Glutamatergic neuron (in vitro differentiated cells): ENCODE data around the gene LHFPL3. TPM values are rescaled to one million over a fixed set of nuclear protein-coding genes. Genes with fewer than 3 reads are reported as not detected.

Experiments used
- DNase-seq: peaks from one replicate; pipeline ENCODE4 v3.0.0; 2022
- H3K27ac Mint-ChIP-seq: one replicate; pipeline ENCODE4 v1.8.0; 2020; ENCODE audit warnings: mild to moderate bottlenecking, mixed read lengths, inconsistent platforms; ENCODE audit not compliant: unreplicated experiment
- H3K27me3 Mint-ChIP-seq: one replicate; pipeline ENCODE4 v1.8.0; 2020; ENCODE audit warnings: mild to moderate bottlenecking, moderate library complexity, mixed read lengths, inconsistent platforms; ENCODE audit not compliant: unreplicated experiment
- H3K36me3 Mint-ChIP-seq: one replicate; pipeline ENCODE4 v1.8.0; 2020; ENCODE audit warnings: mild to moderate bottlenecking, mixed read lengths, inconsistent platforms; ENCODE audit not compliant: unreplicated experiment
- H3K4me1 Mint-ChIP-seq: one replicate; pipeline ENCODE4 v1.8.0; 2020; ENCODE audit warnings: mild to moderate bottlenecking, low read depth, mixed read lengths, inconsistent platforms; ENCODE audit not compliant: unreplicated experiment
- H3K4me3 Mint-ChIP-seq: one replicate; pipeline ENCODE4 v1.8.0; 2020; ENCODE audit warnings: mild to moderate bottlenecking, mixed read lengths, inconsistent platforms; ENCODE audit not compliant: unreplicated experiment
- H3K9me3 Mint-ChIP-seq: one replicate; pipeline ENCODE4 v1.8.0; 2020; ENCODE audit warnings: mild to moderate bottlenecking, moderate library complexity, mixed read lengths, inconsistent platforms; ENCODE audit not compliant: unreplicated experiment
- CTCF ChIP-seq: fragments of 200-600 bp; sonication (generic); IDR thresholded peaks from one replicate; pipeline ENCODE4 v1.5.0; 2021; ENCODE audit not compliant: partially characterized antibody, unreplicated experiment
- total RNA-seq: library from RNA; stranded (reverse); fragmentation: NEBNext Ultra II Directional; extraction: Animal tissue kit (Norgen Biotek cat#: 25700); gene quantifications from one replicate; pipeline ENCODE4 v1.2.1, GENCODE V29; 2021; ENCODE audit not compliant: unreplicated experiment

The LHFPL3 gene
- total RNA-seq, 1 donor from 2014 or later: not detected

GRCh38 chr7:104855861-104856260 lies 527.5 kb downstream of the LHFPL3 start:
- Mint-ChIP-seq H3K27me3 (peaks cover 6% of the 10 kb centered on the region), H3K27ac (no peak overlapping the region), H3K9me3 (peaks cover 1% of the 10 kb centered on the region), H3K4me1 (peaks cover 2% of the 10 kb centered on the region), H3K4me3 (no peak overlapping the region), H3K36me3 (no peaks in the 10 kb centered on the region)
- TF ChIP-seq CTCF: no peak
- no peak for DNase-seq

GRCh38 chr7:104857458-104858425 lies 529.3 kb downstream of the LHFPL3 start:
- H3K36me3 Mint-ChIP-seq: no peaks in the 10 kb centered on the region
- no peak for TF ChIP-seq CTCF
- no peak overlapping the region for H3K4me3 Mint-ChIP-seq
- H3K27ac Mint-ChIP-seq: no peak overlapping the region
- peaks cover 2% of the 10 kb centered on the region for H3K4me1 Mint-ChIP-seq
- peaks cover 1% of the 10 kb centered on the region for H3K9me3 Mint-ChIP-seq
- DNase-seq: no peak
- H3K27me3 Mint-ChIP-seq: peaks cover 4% of the 10 kb centered on the region

- H3K4me3 Mint-ChIP-seq: no peak overlapping the region
- H3K27ac Mint-ChIP-seq: no peak overlapping the region
- H3K9me3 Mint-ChIP-seq: peaks cover 4% of the 10 kb centered on the region
- TF ChIP-seq CTCF: no peak
- no peak for DNase-seq
- no peaks in the 10 kb centered on the region for H3K36me3 Mint-ChIP-seq
- peaks cover 2% of the 10 kb centered on the region for H3K4me1 Mint-ChIP-seq
- peaks cover 4% of the 10 kb centered on the region for H3K27me3 Mint-ChIP-seq
These were observed 531.5 kb downstream of the LHFPL3 start for GRCh38 chr7:104859754-104860426.

- H3K27me3 Mint-ChIP-seq: peaks cover 4% of the 10 kb centered on the region
- no peak overlapping the region for H3K4me3 Mint-ChIP-seq
- DNase-seq: no peak
- no peak for TF ChIP-seq CTCF
- H3K36me3 Mint-ChIP-seq: peaks cover 7% of the 10 kb centered on the region
- no peaks in the 10 kb centered on the region for H3K4me1 Mint-ChIP-seq
- H3K9me3 Mint-ChIP-seq: peaks cover 8% of the 10 kb centered on the region
- no peak overlapping the region for H3K27ac Mint-ChIP-seq
These were observed 533.5 kb downstream of the LHFPL3 start for GRCh38 chr7:104861729-104862390.
